Activated CD4-positive, alpha-beta T cell treated with anti-CD3 and anti-CD28 coated beads, Interleukin-2, amount 10 ng/mL, durations not matched to agents 7 days and 5 days (primary cell): ENCODE data around the gene NPB. TPM values are rescaled to one million over a fixed set of nuclear protein-coding genes. Genes with fewer than 3 reads are reported as not detected.

ENCODE experiments used
- CTCF ChIA-PET: fragments of 350-600 bp; sonication (Branson Sonifier 250); formaldehyde crosslinking; loops from one replicate; lab custom pipeline; 2021; ENCODE audit warnings: antibody characterized with exemption; lab: Charles Lee
- POLR2A ChIA-PET: fragments of 350-600 bp; sonication (Branson Sonifier 250); formaldehyde crosslinking; loops from one replicate; lab custom pipeline; 2021; ENCODE audit warnings: antibody characterized with exemption; lab: Charles Lee
- DNase-seq: peaks from one replicate; pipeline ENCODE4 v3.0.0-alpha.2; 2020
- H3K27ac Mint-ChIP-seq: one replicate; pipeline ENCODE4 v1.8.0; 2021; ENCODE audit warnings: mild to moderate bottlenecking, moderate library complexity, mixed read lengths
- H3K27me3 Mint-ChIP-seq: one replicate; pipeline ENCODE4 v1.8.0; 2021; ENCODE audit warnings: mixed read lengths
- H3K36me3 Mint-ChIP-seq: one replicate; pipeline ENCODE4 v1.8.0; 2021; ENCODE audit warnings: low read depth, mixed read lengths
- H3K4me1 Mint-ChIP-seq: one replicate; pipeline ENCODE4 v1.8.0; 2021; ENCODE audit warnings: mixed read lengths
- H3K4me3 Mint-ChIP-seq: one replicate; pipeline ENCODE4 v1.8.0; 2021; ENCODE audit warnings: mild to moderate bottlenecking, moderate library complexity, mixed read lengths
- H3K9me3 Mint-ChIP-seq: one replicate; pipeline ENCODE4 v1.8.0; 2021; ENCODE audit warnings: mixed read lengths
- total RNA-seq, 2 experiments: library from RNA; stranded (reverse); gene quantifications; one replicate each; pipeline ENCODE4 v1.2.3, GENCODE V29; 2021

NPB gene
- total RNA-seq, 2 experiments from 2014 or later = 0.48 to 0.69 TPM

GRCh38 chr17:81905424-81905875 lies 3.4 kb downstream of the NPB start:
- H3K27me3 Mint-ChIP-seq = peaks cover 9% of the 10 kb centered on the region
- no peaks in the 10 kb centered on the region for H3K9me3 Mint-ChIP-seq
- CTCF ChIA-PET = no interaction called here
- H3K36me3 Mint-ChIP-seq = peaks cover 3% of the 10 kb centered on the region
- DNase-seq = no peak
- peaks cover 14% of the 10 kb centered on the region for H3K4me1 Mint-ChIP-seq
- H3K4me3 Mint-ChIP-seq = no peak overlapping the region
- POLR2A ChIA-PET = no interaction called here
- H3K27ac Mint-ChIP-seq = no peak overlapping the region

- CTCF ChIA-PET = interaction anchor here (0.6 kb wide), 1 partner anchor 54 kb away, joined by 3 read pairs; no protein-coding TSS in a partner anchor
- no peak for DNase-seq
- no peak overlapping the region for H3K27ac Mint-ChIP-seq
- H3K27me3 Mint-ChIP-seq = peaks cover 7% of the 10 kb centered on the region
- H3K4me3 Mint-ChIP-seq = no peak overlapping the region
- H3K9me3 Mint-ChIP-seq = no peaks in the 10 kb centered on the region
- peaks cover 11% of the 10 kb centered on the region for H3K4me1 Mint-ChIP-seq
- peaks cover 3% of the 10 kb centered on the region for H3K36me3 Mint-ChIP-seq
- POLR2A ChIA-PET = no interaction called here
These were observed 4.0 kb downstream of the NPB start for GRCh38 chr17:81905993-81906392.

- DNase-seq = no peak
- H3K36me3 Mint-ChIP-seq = no peaks in the 10 kb centered on the region
- ChIA-PET CTCF (interaction anchor here (0.6 kb wide), 1 partner anchor 53 kb away, joined by 3 read pairs; no protein-coding TSS in a partner anchor), POLR2A (no interaction called here)
- no peaks in the 10 kb centered on the region for H3K9me3 Mint-ChIP-seq
- no peak overlapping the region for H3K27ac Mint-ChIP-seq
- H3K4me3 Mint-ChIP-seq = no peak overlapping the region
- peaks cover 8% of the 10 kb centered on the region for H3K4me1 Mint-ChIP-seq
- peaks cover 3% of the 10 kb centered on the region for H3K27me3 Mint-ChIP-seq
These were observed 4.6 kb downstream of the NPB start for GRCh38 chr17:81906476-81907218.

- peaks cover 3% of the 10 kb centered on the region for H3K27me3 Mint-ChIP-seq
- ChIA-PET CTCF (interaction anchor here (0.6 to 0.7 kb wide), 2 partner anchors 19 to 841 kb away, joined by 3 read pairs; no protein-coding TSS in a partner anchor), POLR2A (no interaction called here)
- DNase-seq = no peak
- no peak overlapping the region for H3K27ac Mint-ChIP-seq
- no peaks in the 10 kb centered on the region for H3K36me3 Mint-ChIP-seq
- no peaks in the 10 kb centered on the region for H3K9me3 Mint-ChIP-seq
- H3K4me1 Mint-ChIP-seq = peaks cover 8% of the 10 kb centered on the region
- no peak overlapping the region for H3K4me3 Mint-ChIP-seq
These were observed 5.4 kb downstream of the NPB start for GRCh38 chr17:81907219-81908145.

- ChIA-PET CTCF (interaction anchor here (1.2 kb wide), 1 partner anchor 207 kb away, joined by 3 read pairs; no protein-coding TSS in a partner anchor), POLR2A (no interaction called here)
- Mint-ChIP-seq H3K27ac (no peak overlapping the region), H3K9me3 (no peaks in the 10 kb centered on the region), H3K4me1 (peaks cover 15% of the 10 kb centered on the region), H3K27me3 (no peaks in the 10 kb centered on the region), H3K4me3 (no peak overlapping the region), H3K36me3 (peaks cover 9% of the 10 kb centered on the region)
- DNase-seq = no peak
These were observed 6.8 kb downstream of the NPB start for GRCh38 chr17:81908793-81909192.

- peaks cover 15% of the 10 kb centered on the region for H3K4me1 Mint-ChIP-seq
- no peak overlapping the region for H3K27ac Mint-ChIP-seq
- no peak for DNase-seq
- POLR2A ChIA-PET = no interaction called here
- H3K9me3 Mint-ChIP-seq = no peaks in the 10 kb centered on the region
- CTCF ChIA-PET = interaction anchor here (0.6 to 1.2 kb wide), 3 partner anchors 17 to 600 kb away, joined by 3 to 4 read pairs (median 3); no protein-coding TSS in a partner anchor
- peaks cover 10% of the 10 kb centered on the region for H3K36me3 Mint-ChIP-seq
- no peak overlapping the region for H3K4me3 Mint-ChIP-seq
- no peaks in the 10 kb centered on the region for H3K27me3 Mint-ChIP-seq
These were observed 7.2 kb downstream of the NPB start for GRCh38 chr17:81909231-81909630.

- Mint-ChIP-seq H3K9me3 (no peaks in the 10 kb centered on the region), H3K4me3 (peak overlapping the region; percentile 88), H3K4me1 (peaks cover 17% of the 10 kb centered on the region), H3K27me3 (no peaks in the 10 kb centered on the region), H3K36me3 (peaks cover 14% of the 10 kb centered on the region), H3K27ac (peak overlapping the region; percentile 81)
- ChIA-PET CTCF (interaction anchor here (0.8 to 3.7 kb wide), 4 partner anchors 10 to 208 kb away, joined by 3 to 15 read pairs (median 4); partner anchors contain the start of gene MAFG), POLR2A (no interaction called here)
- DNase-seq = no peak
These were observed 8.2 kb downstream of the NPB start for GRCh38 chr17:81909966-81910839.

- peak; percentile 21 for DNase-seq
- Mint-ChIP-seq H3K4me1 (peaks cover 19% of the 10 kb centered on the region), H3K27ac (no peak overlapping the region), H3K27me3 (no peaks in the 10 kb centered on the region), H3K9me3 (no peaks in the 10 kb centered on the region), H3K4me3 (peak overlapping the region; percentile 88), H3K36me3 (peaks cover 17% of the 10 kb centered on the region)
- ChIA-PET CTCF (interaction anchor here (0.8 to 3.7 kb wide), 2 partner anchors 9 to 16 kb away, joined by 3 to 15 read pairs; partner anchors contain the start of gene MAFG), POLR2A (no interaction called here)
These were observed 8.8 kb downstream of the NPB start for GRCh38 chr17:81910840-81911276.

- H3K27ac Mint-ChIP-seq = peak within 1 kb of the TSS; percentile 81
These were observed 9.4 kb downstream of the NPB start, which contains the start of gene PCYT2 for GRCh38 chr17:81911277-81911961. Gene PCYT2 (minus strand): TSS chr17:81911399. CDS start chr17:81911355, 44 bp downstream.

GRCh38 chr17:81911969-81912368 lies 9.9 kb downstream of the NPB start:
- Mint-ChIP-seq H3K4me3 (peak overlapping the region; percentile 63), H3K27me3 (no peaks in the 10 kb centered on the region), H3K27ac (peak overlapping the region; percentile 62), H3K36me3 (peaks cover 23% of the 10 kb centered on the region), H3K9me3 (no peaks in the 10 kb centered on the region), H3K4me1 (peaks cover 28% of the 10 kb centered on the region)
- ChIA-PET CTCF (interaction anchor here (1.3 to 3.7 kb wide), 2 partner anchors 15 to 72 kb away, joined by 5 to 15 read pairs; partner anchors contain the start of gene MAFG), POLR2A (no interaction called here)
- DNase-seq = no peak

More at GRCh38 chr17:81911277-81911961, 9.4 kb downstream of the NPB start, which contains the start of gene PCYT2:
- Mint-ChIP-seq H3K9me3 (no peaks in the 10 kb centered on the region), H3K36me3 (peaks cover 21% of the 10 kb centered on the region), H3K27me3 (no peaks in the 10 kb centered on the region), H3K4me1 (peaks cover 23% of the 10 kb centered on the region), H3K4me3 (peak within 1 kb of the TSS; percentile 88)
- CTCF ChIA-PET = interaction anchor here (1.3 to 3.7 kb wide), 2 partner anchors 15 to 71 kb away, joined by 5 to 15 read pairs; partner anchors contain the start of gene MAFG
- DNase-seq = peak; percentile 93
- POLR2A ChIA-PET = no interaction called here
